Activated CD8-positive, alpha-beta T cell treated with anti-CD3 and anti-CD28 coated beads for 36 hours (primary cell): ENCODE results near the gene ADAM22. TPM values are rescaled to one million over a fixed set of nuclear protein-coding genes. Genes with fewer than 3 reads are reported as not detected.

ENCODE experiments used
- ATAC-seq: fragments of 200-7000 bp; cut with Tn5 transposase; one replicate; pipeline ENCODE4 v1.10.0; 2021; ENCODE audit warnings: mild to moderate bottlenecking, moderate library complexity
- CTCF ChIA-PET: fragments of 350-600 bp; sonication (Branson Sonifier 250); formaldehyde crosslinking; loops from one replicate; lab custom pipeline; 2021; ENCODE audit warnings: antibody characterized with exemption; lab: Charles Lee
- POLR2A ChIA-PET: fragments of 350-600 bp; sonication (Branson Sonifier 250); formaldehyde crosslinking; loops from one replicate; lab custom pipeline; 2021; ENCODE audit warnings: antibody characterized with exemption; lab: Charles Lee
- DNase-seq: peaks from one replicate; pipeline ENCODE4 v3.0.0-alpha.2; 2020
- H3K27ac Mint-ChIP-seq: one replicate; pipeline ENCODE4 v1.8.0; 2021; ENCODE audit warnings: mild to moderate bottlenecking, mixed read lengths
- H3K27me3 Mint-ChIP-seq: one replicate; pipeline ENCODE4 v1.8.0; 2021; ENCODE audit warnings: mixed read lengths
- H3K36me3 Mint-ChIP-seq: one replicate; pipeline ENCODE4 v1.8.0; 2021; ENCODE audit warnings: low read depth, mixed read lengths
- H3K4me1 Mint-ChIP-seq: one replicate; pipeline ENCODE4 v1.8.0; 2021; ENCODE audit warnings: low read depth, mixed read lengths
- H3K4me3 Mint-ChIP-seq: one replicate; pipeline ENCODE4 v1.8.0; 2021; ENCODE audit warnings: mild to moderate bottlenecking, moderate library complexity, mixed read lengths
- H3K9me3 Mint-ChIP-seq: one replicate; pipeline ENCODE4 v1.8.0; 2021; ENCODE audit warnings: mixed read lengths
- intact Hi-C: fragments of 100-400 bp; cut with micrococcal nuclease; formaldehyde crosslinking; loops from one replicate; pipeline ENCODE4 v1.10.0; 2022
- total RNA-seq, 2 experiments: library from RNA; stranded (reverse); gene quantifications; one replicate each; pipeline ENCODE4 v1.2.3, GENCODE V29; 2021
- TF ChIP-seq, protein P1 (sequence below): fragments of 200-600 bp; IDR thresholded peaks from one replicate; pipeline ENCODE4 v1.8.0; 2022; ENCODE audit warnings: antibody characterized with exemption, mild to moderate bottlenecking

Gene ADAM22
- total RNA-seq, 2 experiments from 2014 or later, result 2.3 to 3.0 TPM

- ATAC-seq (no peak), DNase-seq (no peak)
- H3K27me3 Mint-ChIP-seq, result no peaks in the 10 kb centered on the region
- ChIA-PET POLR2A (interaction anchor here (1.2 kb wide), 1 partner anchor 13 kb away, joined by 3 read pairs; no protein-coding TSS in a partner anchor), CTCF (interaction anchor here (0.6 kb wide), 1 partner anchor 11 kb away, joined by 3 read pairs; no protein-coding TSS in a partner anchor)
- peaks cover 48% of the 10 kb centered on the region for H3K36me3 Mint-ChIP-seq
- intact Hi-C loops, result no loop called here
- no peaks in the 10 kb centered on the region for H3K9me3 Mint-ChIP-seq
- peaks cover 21% of the 10 kb centered on the region for H3K4me1 Mint-ChIP-seq
- TF ChIP-seq, protein P1, sequence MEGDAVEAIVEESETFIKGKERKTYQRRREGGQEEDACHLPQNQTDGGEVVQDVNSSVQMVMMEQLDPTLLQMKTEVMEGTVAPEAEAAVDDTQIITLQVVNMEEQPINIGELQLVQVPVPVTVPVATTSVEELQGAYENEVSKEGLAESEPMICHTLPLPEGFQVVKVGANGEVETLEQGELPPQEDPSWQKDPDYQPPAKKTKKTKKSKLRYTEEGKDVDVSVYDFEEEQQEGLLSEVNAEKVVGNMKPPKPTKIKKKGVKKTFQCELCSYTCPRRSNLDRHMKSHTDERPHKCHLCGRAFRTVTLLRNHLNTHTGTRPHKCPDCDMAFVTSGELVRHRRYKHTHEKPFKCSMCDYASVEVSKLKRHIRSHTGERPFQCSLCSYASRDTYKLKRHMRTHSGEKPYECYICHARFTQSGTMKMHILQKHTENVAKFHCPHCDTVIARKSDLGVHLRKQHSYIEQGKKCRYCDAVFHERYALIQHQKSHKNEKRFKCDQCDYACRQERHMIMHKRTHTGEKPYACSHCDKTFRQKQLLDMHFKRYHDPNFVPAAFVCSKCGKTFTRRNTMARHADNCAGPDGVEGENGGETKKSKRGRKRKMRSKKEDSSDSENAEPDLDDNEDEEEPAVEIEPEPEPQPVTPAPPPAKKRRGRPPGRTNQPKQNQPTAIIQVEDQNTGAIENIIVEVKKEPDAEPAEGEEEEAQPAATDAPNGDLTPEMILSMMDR, result no peak
- H3K27ac Mint-ChIP-seq, result peak overlapping the region; percentile 39
- H3K4me3 Mint-ChIP-seq, result no peak overlapping the region
These were observed 271.1 kb downstream of the ADAM22 start for GRCh38 chr7:88205179-88205578.

GRCh38 chr7:88206254-88206653 is 272.2 kb downstream of the ADAM22 start:
- Mint-ChIP-seq H3K4me1 (peaks cover 19% of the 10 kb centered on the region), H3K9me3 (no peaks in the 10 kb centered on the region), H3K27ac (no peak overlapping the region), H3K4me3 (no peak overlapping the region), H3K36me3 (peaks cover 49% of the 10 kb centered on the region), H3K27me3 (no peaks in the 10 kb centered on the region)
- intact Hi-C loops, result no loop called here
- DNase-seq, result no peak
- ChIA-PET CTCF (no interaction called here), POLR2A (no interaction called here)
- TF ChIP-seq, protein P1, result no peak
- ATAC-seq, result no peak

DNA sequence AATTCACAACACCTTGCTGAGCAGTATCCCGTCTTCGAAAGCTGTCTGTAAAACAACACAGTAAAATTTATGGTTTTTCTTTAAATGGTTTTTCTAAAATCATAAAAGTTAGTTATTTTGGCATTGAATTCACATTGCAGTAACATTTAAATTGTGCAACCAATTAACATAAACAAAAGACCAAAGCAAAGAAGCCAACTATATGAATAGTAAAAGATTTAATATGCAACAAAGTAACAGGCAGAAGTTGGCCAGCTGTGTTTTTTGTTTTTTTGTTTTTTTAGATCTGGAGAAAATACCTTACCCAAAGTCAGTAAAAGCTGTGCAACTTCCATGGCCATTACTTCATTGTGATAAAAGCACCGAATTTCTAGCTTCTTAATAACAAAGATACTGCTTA is 274.5 kb downstream of the ADAM22 start:
- ATAC-seq, result no peak
- Mint-ChIP-seq H3K27ac (no peak overlapping the region), H3K4me3 (no peak overlapping the region), H3K27me3 (no peaks in the 10 kb centered on the region), H3K36me3 (peaks cover 48% of the 10 kb centered on the region), H3K4me1 (peaks cover 4% of the 10 kb centered on the region), H3K9me3 (no peaks in the 10 kb centered on the region)
- TF ChIP-seq, protein P1, result no peak
- ChIA-PET POLR2A (no interaction called here), CTCF (interaction anchor here (1.1 kb wide), 1 partner anchor 15 kb away, joined by 3 read pairs; no protein-coding TSS in a partner anchor)
- DNase-seq, result no peak
- intact Hi-C loops, result no loop called here

- H3K27ac Mint-ChIP-seq, result no peak overlapping the region
- intact Hi-C loops, result no loop called here
- TF ChIP-seq, protein P1, result no peak
- H3K27me3 Mint-ChIP-seq, result no peaks in the 10 kb centered on the region
- H3K4me1 Mint-ChIP-seq, result peaks cover 21% of the 10 kb centered on the region
- H3K9me3 Mint-ChIP-seq, result no peaks in the 10 kb centered on the region
- H3K4me3 Mint-ChIP-seq, result no peak overlapping the region
- DNase-seq (no peak), ATAC-seq (no peak)
- H3K36me3 Mint-ChIP-seq, result peaks cover 40% of the 10 kb centered on the region
- CTCF ChIA-PET, result interaction anchor here (1.5 kb wide), 1 partner anchor 10 kb away, joined by 4 read pairs; no protein-coding TSS in a partner anchor
- POLR2A ChIA-PET, result interaction anchor here (1.4 to 1.8 kb wide), 2 partner anchors 10 to 11 kb away, joined by 4 to 5 read pairs; no protein-coding TSS in a partner anchor
These were observed 278.9 kb downstream of the ADAM22 start for GRCh38 chr7:88212918-88213317.

GRCh38 chr7:88214456-88214855 is 280.4 kb downstream of the ADAM22 start:
- intact Hi-C loops, result no loop called here
- no peaks in the 10 kb centered on the region for H3K27me3 Mint-ChIP-seq
- peaks cover 25% of the 10 kb centered on the region for H3K4me1 Mint-ChIP-seq
- no peak overlapping the region for H3K4me3 Mint-ChIP-seq
- H3K36me3 Mint-ChIP-seq, result peaks cover 42% of the 10 kb centered on the region
- ATAC-seq, result no peak
- no peaks in the 10 kb centered on the region for H3K9me3 Mint-ChIP-seq
- TF ChIP-seq, protein P1, result no peak
- no peak for DNase-seq
- H3K27ac Mint-ChIP-seq, result peak overlapping the region; percentile 62
- ChIA-PET CTCF (no interaction called here), POLR2A (interaction anchor here (1.8 kb wide), 1 partner anchor 12 kb away, joined by 5 read pairs; no protein-coding TSS in a partner anchor)
